ENCODE measurements around the gene DNAJC5. TPM values are rescaled to one million over a fixed set of nuclear protein-coding genes. Genes with fewer than 3 reads are reported as not detected.

DNAJC5 gene
- total RNA-seq, 2 experiments from 2014 or later: 21.4 to 22.5 TPM

DNA sequence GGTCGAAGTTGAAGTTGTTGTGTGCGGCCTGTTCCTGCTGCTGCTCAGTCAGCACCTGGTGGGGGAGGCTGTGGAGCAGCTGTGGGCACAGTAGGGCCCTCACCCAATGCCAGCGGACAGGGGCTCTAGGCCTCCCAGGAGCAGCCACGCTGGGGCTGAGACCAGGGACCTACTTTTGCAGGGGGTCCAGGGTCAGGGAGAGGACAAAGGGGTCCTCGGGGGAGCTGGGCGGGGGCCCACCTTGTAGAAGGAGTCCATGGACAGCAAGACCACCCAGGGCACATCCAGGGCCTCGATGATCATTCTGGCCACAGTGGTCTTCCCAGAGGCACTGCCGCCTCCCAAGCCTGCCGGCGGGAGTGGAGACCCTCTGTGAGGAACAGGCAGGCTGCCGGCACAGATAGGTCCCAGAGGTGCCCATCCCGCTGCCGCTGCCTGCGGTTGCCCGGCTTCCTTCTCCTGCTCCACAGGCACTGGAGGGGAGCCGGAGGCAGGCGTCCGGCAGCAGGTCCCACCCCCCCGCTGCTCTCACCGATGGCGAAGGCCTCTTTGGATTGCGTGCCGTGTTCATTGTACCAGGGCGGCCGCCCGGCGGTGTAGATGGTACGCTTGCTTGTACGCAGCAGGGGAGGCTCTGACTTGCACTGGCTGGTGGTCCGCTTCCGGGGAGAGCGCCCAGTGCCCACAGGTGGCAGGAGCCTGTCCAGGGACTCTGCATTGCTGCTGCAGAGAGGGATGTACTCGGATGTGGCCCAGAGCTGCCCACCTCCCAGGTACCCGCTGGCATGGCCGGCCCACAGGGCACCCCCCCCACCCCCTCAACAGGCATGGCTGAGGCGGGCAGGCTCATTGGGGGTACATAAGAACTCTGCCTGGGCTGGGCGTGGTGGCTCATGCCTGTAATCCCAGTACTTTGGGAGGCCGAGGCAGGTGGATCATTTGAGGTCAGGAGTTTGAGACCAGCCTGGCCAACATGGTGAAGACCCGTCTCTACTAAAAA lies 51.3 kb downstream of the DNAJC5 start:
- ChIA-PET CTCF (no interaction called here), POLR2A (no interaction called here)
- peak overlapping the region; percentile 30 for H3K4me3 Mint-ChIP-seq
- H3K27ac Mint-ChIP-seq: peak overlapping the region; percentile 99
- H3K36me3 ChIP-seq (ENCODE audit: insufficient read depth, low read length): peaks cover 31% of the 10 kb centered on the region
- no peaks in the 10 kb centered on the region for H3K27me3 ChIP-seq (ENCODE audit: control insufficient read depth in 1 of 2, insufficient read depth in 2 of 2, low read length in 2 of 2)
- no peak overlapping the region for H3K27ac ChIP-seq (ENCODE audit: low read depth in 1 of 2, low read length in 2 of 2)
- H3K36me3 Mint-ChIP-seq (ENCODE audit: low read depth): peaks cover 41% of the 10 kb centered on the region
- H3K4me1 Mint-ChIP-seq (ENCODE audit: low read depth): peaks cover 56% of the 10 kb centered on the region
- intact Hi-C loops (cut with DNase I, micrococcal nuclease): no loop called here
- no peak overlapping the region for H3K4me3 ChIP-seq (ENCODE audit: low read length)
- DNase-seq: peak in 1 of 14 experiments; percentile 33
- no peaks in the 10 kb centered on the region for H3K9me3 Mint-ChIP-seq
- TF ChIP-seq, protein P1, sequence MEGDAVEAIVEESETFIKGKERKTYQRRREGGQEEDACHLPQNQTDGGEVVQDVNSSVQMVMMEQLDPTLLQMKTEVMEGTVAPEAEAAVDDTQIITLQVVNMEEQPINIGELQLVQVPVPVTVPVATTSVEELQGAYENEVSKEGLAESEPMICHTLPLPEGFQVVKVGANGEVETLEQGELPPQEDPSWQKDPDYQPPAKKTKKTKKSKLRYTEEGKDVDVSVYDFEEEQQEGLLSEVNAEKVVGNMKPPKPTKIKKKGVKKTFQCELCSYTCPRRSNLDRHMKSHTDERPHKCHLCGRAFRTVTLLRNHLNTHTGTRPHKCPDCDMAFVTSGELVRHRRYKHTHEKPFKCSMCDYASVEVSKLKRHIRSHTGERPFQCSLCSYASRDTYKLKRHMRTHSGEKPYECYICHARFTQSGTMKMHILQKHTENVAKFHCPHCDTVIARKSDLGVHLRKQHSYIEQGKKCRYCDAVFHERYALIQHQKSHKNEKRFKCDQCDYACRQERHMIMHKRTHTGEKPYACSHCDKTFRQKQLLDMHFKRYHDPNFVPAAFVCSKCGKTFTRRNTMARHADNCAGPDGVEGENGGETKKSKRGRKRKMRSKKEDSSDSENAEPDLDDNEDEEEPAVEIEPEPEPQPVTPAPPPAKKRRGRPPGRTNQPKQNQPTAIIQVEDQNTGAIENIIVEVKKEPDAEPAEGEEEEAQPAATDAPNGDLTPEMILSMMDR (IDR thresholded peaks at IDR 0.05): no peak
- H3K9me3 ChIP-seq (ENCODE audit: control insufficient read depth in 1 of 2, insufficient read depth in 1 of 2, low read length in 2 of 2): peaks cover 0 to 15% of the 10 kb centered on the region in 2 experiments
- H3K4me1 ChIP-seq (ENCODE audit: insufficient read depth, low read length): peaks cover 54% of the 10 kb centered on the region
- no peak for ATAC-seq (ENCODE audit: poor library complexity)
- H3K27me3 Mint-ChIP-seq: no peaks in the 10 kb centered on the region

DNA sequence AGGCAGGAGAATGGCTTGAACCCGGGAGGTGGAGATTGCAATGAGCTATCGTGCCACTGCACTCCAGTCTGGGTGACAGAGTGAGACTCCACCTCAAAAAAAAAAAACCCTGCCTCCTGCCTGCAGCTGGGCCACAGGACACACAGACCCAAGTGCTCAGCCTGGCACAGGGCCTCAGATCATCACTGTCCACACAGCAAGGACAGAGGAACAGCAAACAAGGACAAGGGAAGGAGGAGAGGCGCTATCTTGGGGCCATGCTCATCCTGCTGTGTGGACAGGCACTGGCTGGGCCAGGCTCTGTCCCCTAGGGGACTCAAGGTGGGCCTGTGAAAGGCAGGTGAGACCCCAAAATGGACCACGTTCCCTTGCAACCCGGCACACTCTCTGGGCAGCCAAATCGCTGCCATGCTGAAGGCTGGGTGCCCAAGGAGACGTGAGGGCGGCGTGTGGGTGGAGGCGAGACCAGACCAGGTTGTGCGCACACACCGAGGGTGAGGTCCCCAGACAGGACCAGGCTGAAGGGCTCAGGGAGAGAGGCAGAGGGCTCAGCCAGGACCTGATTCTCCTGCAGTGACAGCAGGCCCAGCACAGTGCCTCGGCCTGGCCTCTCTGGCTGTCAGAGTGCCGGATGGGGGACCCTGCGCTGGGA lies 52.2 kb downstream of the DNAJC5 start:
- ChIA-PET CTCF (no interaction called here), POLR2A (no interaction called here)
- Mint-ChIP-seq H3K36me3 (ENCODE audit: low read depth) (peaks cover 33% of the 10 kb centered on the region), H3K27me3 (no peaks in the 10 kb centered on the region), H3K4me1 (ENCODE audit: low read depth) (peaks cover 48% of the 10 kb centered on the region), H3K4me3 (peak overlapping the region; percentile 87), H3K27ac (peak overlapping the region; percentile 99), H3K9me3 (no peaks in the 10 kb centered on the region)
- H3K36me3 ChIP-seq (ENCODE audit: insufficient read depth, low read length): peaks cover 30% of the 10 kb centered on the region
- intact Hi-C loops (cut with DNase I, micrococcal nuclease): no loop called here
- ATAC-seq (ENCODE audit: poor library complexity) (no peak), DNase-seq (peak in 1 of 14 experiments; percentile 37)
- no peak overlapping the region for H3K4me3 ChIP-seq (ENCODE audit: low read length)
- TF ChIP-seq, protein P1 (IDR thresholded peaks at IDR 0.05): no peak
- H3K27ac ChIP-seq (ENCODE audit: low read depth in 1 of 2, low read length in 2 of 2): no peak overlapping the region
- no peaks in the 10 kb centered on the region for H3K27me3 ChIP-seq (ENCODE audit: control insufficient read depth in 1 of 2, insufficient read depth in 2 of 2, low read length in 2 of 2)
- H3K9me3 ChIP-seq (ENCODE audit: control insufficient read depth in 1 of 2, insufficient read depth in 1 of 2, low read length in 2 of 2): peaks cover 0 to 6% of the 10 kb centered on the region in 2 experiments
- peaks cover 55% of the 10 kb centered on the region for H3K4me1 ChIP-seq (ENCODE audit: insufficient read depth, low read length)

DNA sequence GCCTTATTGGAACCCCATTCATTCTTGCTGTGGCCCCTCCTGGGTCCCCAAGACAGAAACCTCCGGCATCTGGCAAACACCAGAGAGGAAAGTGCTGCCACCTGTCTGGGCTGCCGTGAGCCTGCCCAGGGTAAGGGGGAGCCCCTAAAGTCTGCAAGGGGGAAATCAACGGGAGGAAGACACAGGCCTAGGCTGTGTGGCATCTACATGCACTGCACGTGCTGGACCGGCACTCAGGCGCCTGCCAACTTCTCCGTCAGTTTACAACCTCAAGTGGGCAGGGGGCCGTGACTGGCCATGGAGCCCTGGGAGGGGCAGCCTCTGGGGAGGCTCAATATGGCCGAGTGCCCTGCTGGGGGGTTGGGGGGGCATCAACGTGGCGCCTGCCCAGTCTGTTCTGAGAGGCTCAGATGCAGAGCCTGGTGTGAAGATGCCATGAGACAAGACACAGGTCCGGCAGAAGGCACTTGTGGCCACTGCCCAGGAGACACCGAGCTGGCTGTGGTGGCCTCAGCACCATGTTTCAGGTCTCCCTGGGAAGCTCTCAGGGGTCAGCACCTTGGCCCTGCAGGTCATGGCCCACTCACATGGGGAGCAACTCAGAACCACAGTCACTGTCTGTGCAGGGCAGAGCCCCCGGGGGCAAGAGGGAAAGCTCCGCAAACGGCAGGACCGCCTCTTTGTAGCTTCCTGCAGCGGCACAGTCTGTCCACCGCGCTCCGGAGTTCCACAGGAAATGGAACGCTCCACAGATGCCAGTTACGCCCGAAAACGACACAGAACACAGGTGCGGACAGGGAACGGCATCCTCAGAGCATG lies 52.9 kb downstream of the DNAJC5 start:
- TF ChIP-seq, protein P1 (IDR thresholded peaks at IDR 0.05): no peak
- peak overlapping the region; percentile 87 for H3K4me3 Mint-ChIP-seq
- peak; percentile 2 for ATAC-seq (ENCODE audit: poor library complexity)
- DNase-seq: peak in 8 of 14 experiments; percentile 21 to 63 (median 53)
- no peaks in the 10 kb centered on the region for H3K27me3 Mint-ChIP-seq
- H3K27ac ChIP-seq (ENCODE audit: low read depth in 1 of 2, low read length in 2 of 2): peak overlapping the region in 1 of 2 donors; percentile 50
- intact Hi-C loops (cut with DNase I, micrococcal nuclease): no loop called here
- H3K27ac Mint-ChIP-seq: peak overlapping the region; percentile 99
- peaks cover 55% of the 10 kb centered on the region for H3K4me1 ChIP-seq (ENCODE audit: insufficient read depth, low read length)
- no peaks in the 10 kb centered on the region for H3K27me3 ChIP-seq (ENCODE audit: control insufficient read depth in 1 of 2, insufficient read depth in 2 of 2, low read length in 2 of 2)
- ChIA-PET CTCF (interaction anchor here (0.6 kb wide), 1 partner anchor 33 kb away, joined by 3 read pairs; the partner anchor contains the start of gene PRPF6), POLR2A (no interaction called here)
- H3K9me3 ChIP-seq (ENCODE audit: control insufficient read depth in 1 of 2, insufficient read depth in 1 of 2, low read length in 2 of 2): no peaks in the 10 kb centered on the region
- H3K9me3 Mint-ChIP-seq: no peaks in the 10 kb centered on the region
- peaks cover 27% of the 10 kb centered on the region for H3K36me3 ChIP-seq (ENCODE audit: insufficient read depth, low read length)
- H3K4me3 ChIP-seq (ENCODE audit: low read length): peak overlapping the region; percentile 51
- H3K4me1 Mint-ChIP-seq (ENCODE audit: low read depth): peaks cover 44% of the 10 kb centered on the region
- peaks cover 29% of the 10 kb centered on the region for H3K36me3 Mint-ChIP-seq (ENCODE audit: low read depth)
